D341Med (cell line): Measurements from ENCODE around the gene BCAR1.
"Not testable (repeated sequence)": the region's sequence is repeated elsewhere in the genome, so short reads cannot be mapped to it uniquely, and the experiment has no call there.

Source experiments
- DNase-seq: peaks from one replicate; pipeline ENCODE4 v3.0.0; 2012; ENCODE audit warnings: low spot score

BCAR1 gene, protein sequence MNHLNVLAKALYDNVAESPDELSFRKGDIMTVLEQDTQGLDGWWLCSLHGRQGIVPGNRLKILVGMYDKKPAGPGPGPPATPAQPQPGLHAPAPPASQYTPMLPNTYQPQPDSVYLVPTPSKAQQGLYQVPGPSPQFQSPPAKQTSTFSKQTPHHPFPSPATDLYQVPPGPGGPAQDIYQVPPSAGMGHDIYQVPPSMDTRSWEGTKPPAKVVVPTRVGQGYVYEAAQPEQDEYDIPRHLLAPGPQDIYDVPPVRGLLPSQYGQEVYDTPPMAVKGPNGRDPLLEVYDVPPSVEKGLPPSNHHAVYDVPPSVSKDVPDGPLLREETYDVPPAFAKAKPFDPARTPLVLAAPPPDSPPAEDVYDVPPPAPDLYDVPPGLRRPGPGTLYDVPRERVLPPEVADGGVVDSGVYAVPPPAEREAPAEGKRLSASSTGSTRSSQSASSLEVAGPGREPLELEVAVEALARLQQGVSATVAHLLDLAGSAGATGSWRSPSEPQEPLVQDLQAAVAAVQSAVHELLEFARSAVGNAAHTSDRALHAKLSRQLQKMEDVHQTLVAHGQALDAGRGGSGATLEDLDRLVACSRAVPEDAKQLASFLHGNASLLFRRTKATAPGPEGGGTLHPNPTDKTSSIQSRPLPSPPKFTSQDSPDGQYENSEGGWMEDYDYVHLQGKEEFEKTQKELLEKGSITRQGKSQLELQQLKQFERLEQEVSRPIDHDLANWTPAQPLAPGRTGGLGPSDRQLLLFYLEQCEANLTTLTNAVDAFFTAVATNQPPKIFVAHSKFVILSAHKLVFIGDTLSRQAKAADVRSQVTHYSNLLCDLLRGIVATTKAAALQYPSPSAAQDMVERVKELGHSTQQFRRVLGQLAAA

DNA sequence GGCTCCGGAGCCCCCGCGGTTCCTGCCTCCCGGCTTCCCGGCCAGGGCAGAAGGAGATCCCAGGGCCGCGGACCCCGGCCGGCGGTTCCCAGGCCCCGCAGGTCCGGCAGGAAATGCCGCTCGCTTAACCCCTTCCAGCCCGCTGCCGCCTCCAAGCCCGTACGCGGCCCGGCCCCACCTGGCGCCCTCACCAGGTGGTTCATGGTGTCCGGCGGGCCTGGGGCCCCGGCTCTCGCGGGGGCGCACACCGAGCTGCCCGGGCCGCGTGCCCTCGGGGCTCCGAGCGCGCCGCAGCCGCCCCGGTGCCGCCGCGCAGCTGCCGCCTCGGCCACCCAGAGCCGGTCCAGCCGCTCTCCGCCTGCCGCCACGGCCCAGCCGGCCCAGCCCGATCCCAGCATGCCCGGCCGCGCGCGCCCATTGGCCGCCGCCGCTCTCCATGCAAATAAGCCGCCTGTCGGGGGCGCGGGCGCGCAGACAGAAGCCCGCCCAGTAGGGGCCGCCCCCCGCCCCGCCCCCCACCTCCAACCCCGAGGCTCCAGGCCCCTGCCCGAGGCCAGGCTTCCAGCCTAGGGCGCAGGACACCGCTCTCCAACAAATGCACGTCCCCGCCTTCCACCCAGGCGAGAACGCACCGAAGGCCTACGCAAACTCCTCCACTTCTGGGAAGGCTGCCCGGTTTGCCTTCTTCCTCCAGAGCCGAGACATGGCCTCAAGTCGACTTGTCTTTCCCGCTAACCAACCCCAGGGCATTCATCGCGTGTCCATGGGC lies at the start of gene BCAR1:
Gene BCAR1, minus strand, starts transcription at position 345 of the 769 bp plus-strand sequence. Its CDS starts 142 bp downstream, at position 203.
- DNase-seq = peak; percentile 94

DNA sequence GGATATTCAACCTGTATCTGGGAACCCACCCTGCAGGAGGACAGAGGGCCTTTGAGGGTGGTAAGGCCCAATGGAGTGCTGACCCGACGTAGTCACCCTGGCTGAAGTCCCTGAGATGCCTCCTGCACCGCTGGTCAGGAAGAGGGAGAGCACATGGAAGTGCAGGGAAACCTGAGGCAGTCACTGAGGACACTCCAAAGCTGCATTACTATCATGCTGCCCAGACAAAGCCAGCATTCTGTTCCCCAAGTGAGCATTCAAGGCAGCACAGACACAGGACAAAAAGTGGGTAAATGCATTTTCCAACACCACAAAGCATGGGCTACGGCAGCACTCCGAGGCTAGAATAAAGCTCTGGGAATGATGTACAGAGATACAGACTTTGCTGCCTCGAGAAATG lies 46.8 kb upstream of the BCAR1 start:
- DNase-seq = no peak

DNA sequence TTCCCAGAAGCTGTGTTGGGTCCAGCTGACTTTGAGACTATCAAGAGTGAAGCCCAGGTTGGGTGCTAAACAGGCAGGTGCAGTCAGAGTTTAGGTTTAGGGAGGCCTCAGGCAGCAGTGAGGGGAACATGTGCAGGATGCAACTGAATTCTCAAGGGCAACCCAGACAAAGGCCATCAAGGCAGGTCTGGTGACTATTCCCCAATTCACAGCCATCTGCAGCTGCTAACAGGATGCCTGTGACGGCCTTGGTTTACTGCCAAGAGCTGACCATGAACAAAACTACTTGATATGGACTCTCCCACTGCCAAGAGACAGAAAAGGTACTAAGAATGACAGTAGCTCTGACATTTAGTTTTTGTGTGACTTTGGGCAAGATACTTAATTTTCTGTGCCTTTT lies 45.2 kb upstream of the BCAR1 start:
- no peak for DNase-seq

DNA sequence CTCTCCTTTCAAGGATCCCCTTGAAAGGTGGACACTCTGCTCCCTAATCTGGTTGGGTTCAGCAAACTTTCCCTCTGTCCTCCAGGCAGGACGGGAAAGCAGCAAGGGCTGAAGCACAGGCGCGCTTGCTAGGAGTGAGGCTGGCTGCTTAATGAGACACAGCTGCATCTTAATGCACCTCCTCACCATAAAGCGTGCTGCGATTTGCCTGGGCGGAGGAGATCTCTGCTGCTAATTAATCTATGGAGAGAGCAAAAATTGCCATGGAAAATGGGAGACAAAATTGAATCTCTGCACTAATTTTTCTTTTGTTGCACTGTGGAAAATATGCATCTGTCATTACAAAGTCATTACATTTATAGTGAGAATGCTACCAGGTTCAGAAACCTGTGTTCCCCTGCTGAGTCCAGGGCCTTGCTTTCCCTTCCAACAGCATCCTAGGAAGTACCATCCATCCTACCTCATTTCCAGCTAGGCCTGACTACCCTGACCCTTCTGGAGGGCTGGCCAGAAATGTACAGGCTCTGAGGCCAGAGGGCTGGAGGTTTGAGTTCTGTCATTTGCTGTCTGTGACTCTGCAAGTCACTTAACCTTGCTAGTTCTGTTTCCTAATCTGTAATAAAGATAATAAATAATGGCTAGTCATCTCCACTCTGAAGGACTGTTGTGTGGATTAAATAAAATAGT lies 43.5 kb upstream of the BCAR1 start:
- no peak for DNase-seq

DNA sequence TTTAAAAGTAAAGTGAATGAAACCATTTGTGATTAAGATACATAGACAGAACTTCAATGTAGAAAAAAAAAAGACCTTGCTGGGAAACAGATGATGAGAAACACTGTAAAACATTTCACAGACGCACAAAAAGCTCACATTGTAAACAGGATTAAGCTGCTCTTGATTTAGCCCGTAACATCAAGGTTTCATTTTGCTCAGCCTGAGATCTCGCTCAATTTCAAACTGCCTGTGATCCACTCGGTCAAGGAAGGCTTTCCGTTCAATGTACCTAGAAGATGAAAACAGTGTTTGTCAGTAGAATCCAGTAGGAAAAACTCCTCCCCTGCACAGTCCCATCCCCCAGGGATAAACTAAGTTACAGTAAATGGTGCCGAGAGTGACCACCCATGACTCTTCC lies 42.3 kb upstream of the BCAR1 start:
- no peak for DNase-seq

DNA sequence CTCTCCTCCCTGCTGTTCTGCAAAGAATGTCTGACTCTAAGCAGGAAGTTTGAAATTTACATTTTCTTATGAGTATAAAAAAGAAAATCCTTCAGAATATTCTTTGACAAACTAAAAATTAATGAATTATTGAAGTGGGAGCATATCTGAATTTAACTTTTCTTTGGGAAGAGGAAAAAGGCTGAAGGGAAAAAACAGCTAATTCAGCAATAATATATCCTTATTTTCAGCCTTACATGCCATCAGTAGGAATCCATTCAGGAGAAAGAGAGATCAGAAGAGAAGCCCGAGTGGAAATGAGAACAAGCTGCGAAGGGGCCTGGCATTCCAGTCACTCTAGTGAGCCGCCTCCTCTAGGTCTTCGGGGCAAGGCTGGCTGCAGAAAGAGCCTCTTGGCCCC lies 41.7 kb upstream of the BCAR1 start:
- no peak for DNase-seq

DNA sequence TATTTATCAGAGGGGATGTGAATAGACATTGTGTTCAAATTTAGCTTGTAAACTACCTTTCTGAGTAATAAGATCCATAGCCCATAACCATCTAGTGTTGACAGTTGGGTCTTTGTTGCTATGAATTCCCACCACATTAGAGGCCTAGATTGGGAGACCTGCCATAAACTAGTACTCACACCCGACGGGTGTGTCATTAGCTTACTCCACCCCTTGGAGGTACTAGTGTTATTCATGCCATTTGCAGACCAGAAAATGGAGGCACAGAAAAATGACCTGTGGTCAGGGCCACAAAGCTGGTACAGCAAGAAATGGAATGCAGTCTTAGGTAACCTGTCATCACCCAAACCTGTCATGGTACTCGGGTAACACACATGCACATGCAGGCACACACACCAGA lies 41.3 kb upstream of the BCAR1 start:
- DNase-seq = no peak

DNA sequence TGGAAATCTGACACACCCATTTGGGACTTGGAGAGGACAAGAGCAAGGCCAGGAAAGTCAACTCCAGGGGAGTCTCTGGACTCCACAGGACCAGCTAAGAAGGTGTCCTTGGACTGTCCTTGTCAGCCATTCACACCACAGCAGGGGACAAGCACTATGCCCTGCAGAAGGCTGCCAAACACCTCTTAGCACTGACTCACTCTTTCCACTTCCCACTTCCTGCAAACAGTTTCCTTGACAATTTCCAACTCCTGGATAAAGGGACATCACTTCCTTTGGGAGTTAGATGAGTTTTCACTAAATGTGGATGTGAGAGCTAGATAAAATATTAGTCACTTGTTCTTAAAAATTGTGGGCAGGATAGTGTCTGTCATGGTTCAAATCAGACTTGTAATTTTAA lies 37.8 kb upstream of the BCAR1 start:
- DNase-seq = no peak

DNA sequence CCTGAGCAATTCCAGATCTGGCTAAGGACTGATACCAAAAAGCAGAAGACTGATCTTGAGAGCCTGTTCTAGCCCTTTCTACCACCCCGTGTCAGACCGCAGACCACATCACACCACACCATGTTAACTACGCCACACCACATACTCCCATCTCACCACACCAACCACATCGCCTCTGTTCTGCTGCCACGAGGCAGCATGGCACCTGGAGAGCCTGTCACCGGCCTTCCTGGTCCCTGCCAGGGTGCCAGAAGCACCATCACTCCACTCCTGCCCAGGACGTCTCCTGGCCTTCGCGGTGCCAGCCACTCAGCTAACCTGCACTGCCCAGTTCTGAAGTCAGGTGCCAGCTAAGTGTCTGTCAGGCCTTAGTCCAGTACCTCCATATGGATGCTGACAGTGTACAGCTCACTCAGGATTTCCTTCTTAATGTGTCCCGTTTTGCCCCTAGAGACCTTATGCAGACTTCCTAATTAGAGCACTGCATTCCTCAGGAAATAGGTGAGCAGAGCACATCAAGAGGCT lies 37.2 kb upstream of the BCAR1 start:
- DNase-seq = no peak

DNA sequence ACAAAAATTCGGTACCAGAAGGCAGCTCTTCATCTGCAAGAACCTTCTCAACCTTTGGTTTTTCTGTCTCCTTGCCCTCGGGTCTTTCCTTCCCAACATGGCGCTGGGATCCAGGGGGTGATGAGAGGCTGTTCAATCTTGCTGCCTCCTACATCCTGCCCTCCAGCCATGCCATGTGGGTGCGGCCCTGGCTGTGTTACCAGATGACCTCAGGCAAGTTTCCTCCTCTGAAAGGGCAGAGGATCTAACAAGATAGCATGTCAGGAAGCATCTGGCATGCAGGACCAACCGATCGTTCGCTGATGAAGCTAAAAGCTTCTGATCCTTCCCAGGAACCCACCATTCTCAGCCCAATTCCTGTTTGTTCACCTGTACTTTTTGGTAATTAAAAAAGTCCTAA lies 36.8 kb upstream of the BCAR1 start:
- no peak for DNase-seq

DNA sequence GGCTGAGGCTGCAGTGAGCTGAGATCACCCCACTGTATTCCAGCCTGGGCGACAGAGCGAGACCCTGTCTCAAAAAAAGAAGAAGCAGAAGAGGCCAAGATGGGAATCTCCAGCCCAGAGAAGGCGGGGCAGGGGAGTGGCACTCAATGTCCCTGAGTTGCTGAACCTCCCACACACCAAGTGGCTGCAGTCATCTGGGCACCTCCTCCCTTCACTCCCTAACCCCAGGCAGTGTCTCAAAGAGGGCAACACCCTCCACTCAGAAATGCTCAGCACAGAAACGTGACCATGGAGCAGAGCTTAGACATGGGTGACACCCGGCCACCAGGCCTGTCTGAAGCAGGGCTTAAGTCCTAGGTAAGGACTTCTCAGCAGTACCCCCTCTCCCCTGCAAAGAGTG lies 36.3 kb upstream of the BCAR1 start:
- DNase-seq = no peak

DNA sequence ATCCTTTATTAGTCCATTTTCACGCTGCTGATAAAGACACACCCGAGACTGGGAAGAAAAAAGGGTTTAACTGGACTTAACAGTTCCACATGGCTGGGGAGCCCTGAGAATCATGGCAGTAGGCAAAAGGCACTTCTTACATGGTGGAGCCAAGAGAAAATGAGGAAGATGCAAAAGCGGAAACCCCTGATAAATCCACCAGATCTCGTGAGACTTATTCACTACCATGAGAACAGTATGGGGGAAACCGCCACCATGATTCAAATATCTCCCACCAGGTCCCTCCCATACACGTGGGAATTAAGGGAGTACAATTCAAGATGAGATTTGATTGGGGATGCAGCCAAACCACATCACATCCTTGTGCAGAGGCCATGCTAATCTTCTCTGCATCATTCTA lies 35.0 kb upstream of the BCAR1 start:
- DNase-seq = no peak

DNA sequence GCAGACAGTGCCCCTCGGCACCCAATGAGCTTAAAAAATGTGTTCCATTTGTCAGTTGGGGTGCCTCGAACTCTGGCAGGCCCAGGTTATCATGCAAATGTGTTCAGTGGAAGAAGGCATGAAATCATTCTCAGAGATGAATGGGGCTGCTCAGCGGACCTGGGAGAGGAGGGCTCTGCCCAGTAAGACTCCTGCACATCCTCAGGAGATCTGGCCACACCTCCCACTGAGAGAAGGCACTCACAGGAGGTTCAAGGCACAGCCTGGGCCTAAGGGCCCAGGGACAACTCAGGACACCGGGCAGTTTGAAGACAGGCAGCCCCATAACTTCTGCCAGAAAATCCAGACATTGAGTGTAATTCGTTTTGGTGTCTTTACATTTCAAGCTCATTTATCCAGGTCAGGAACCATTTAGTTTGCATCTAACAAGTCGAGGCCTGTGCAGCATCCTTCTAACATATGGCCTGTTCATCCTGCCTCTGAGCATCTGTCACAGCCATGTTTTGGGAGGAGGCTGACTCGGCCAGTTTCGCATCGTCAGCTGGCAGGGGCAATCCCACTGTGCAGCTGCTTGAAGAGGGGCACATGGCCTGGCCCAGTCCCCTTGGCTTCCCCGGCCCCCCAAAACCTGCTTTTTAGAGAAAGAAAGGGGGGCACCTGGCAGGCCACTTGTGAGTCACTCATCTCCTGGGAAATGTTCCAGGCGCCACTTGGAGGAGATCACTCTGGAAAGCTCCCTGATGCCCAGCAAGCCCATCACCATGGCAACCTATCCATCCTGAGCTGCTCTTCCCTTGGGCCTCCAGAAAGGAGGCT lies 31.2 kb upstream of the BCAR1 start:
- DNase-seq = peak; percentile 77

DNA sequence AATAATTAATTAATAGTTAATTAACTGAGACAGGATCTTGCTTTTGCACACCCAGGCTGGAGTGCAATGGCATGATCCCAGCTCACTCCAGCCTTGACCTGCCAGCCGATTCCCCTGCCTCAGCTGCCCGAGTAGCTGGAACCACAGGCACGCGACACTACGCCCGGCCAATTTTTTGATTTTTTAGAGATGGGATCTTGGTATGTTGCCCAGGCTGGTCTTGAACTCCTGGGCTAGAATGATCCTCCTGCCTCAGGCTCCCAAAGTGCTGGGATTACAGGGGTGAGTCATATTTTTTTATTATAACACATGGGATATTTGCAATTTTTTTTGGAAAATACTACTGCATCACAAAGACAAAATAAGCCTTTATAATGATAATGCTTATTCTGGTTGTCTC lies 30.4 kb upstream of the BCAR1 start:
- DNase-seq = no peak

DNA sequence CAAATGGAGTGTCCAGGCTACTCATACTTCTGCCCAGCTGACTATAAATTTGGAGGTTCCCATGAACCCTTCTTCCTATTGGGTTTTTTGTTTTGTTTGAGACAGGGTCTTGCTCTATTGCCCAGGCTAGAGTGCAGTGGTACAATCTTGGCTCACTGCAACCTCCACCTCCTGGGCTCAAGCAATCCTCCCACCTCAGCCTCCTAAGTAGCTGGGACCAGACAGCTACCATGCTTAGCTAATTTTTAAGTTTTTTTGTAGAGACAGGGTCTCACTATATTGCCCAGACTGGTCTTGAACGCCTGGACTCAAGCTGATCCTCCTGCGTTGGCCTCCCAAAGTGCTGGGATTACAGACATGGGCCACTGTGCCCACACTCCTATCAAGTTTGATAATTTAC lies 29.6 kb upstream of the BCAR1 start:
- DNase-seq = not testable (repeated sequence)

DNA sequence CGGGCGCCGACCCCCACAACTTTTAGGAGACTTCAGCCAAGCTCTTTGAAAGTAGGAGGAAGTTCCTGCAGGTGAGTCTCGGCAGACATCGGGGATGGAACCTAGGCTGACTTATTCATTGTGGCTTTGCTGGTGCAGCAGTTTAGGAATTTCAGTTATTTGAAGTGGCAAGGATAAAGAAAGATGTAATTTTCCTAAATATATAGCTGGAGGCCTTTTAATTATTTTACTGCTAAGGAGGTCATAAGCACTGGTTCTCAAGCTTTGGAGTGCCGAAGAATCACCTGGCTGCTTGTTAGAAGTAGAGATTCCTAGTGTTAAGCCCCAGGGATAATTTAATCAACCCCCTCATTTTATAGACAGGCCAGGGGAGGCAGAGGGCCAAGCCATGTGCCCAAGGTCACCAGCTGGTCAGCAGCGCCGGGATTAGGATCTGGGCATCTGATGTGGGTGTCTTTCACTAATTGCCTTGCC lies 28.9 kb upstream of the BCAR1 start:
- DNase-seq = no peak

DNA sequence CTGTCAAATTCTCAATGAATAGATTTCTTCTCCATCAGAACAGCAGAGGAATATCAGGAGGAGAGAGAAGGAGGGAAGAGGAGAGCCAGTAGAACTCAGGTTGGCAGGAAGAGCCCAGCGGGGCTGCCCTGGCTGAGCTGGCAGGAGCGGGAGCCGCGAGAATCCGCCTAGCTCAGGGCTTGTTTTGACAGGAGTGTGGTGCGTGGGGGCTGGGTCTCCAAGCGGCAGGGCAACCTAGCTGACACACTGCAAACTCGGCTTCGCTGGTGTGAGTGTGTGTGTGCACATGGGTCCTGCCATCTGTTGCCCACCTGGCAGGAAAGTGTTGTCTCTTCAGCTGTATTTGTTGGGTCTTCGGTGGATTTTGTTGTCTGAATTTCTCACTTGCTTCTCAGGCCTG lies 27.9 kb upstream of the BCAR1 start:
- DNase-seq = peak; percentile 56

DNA sequence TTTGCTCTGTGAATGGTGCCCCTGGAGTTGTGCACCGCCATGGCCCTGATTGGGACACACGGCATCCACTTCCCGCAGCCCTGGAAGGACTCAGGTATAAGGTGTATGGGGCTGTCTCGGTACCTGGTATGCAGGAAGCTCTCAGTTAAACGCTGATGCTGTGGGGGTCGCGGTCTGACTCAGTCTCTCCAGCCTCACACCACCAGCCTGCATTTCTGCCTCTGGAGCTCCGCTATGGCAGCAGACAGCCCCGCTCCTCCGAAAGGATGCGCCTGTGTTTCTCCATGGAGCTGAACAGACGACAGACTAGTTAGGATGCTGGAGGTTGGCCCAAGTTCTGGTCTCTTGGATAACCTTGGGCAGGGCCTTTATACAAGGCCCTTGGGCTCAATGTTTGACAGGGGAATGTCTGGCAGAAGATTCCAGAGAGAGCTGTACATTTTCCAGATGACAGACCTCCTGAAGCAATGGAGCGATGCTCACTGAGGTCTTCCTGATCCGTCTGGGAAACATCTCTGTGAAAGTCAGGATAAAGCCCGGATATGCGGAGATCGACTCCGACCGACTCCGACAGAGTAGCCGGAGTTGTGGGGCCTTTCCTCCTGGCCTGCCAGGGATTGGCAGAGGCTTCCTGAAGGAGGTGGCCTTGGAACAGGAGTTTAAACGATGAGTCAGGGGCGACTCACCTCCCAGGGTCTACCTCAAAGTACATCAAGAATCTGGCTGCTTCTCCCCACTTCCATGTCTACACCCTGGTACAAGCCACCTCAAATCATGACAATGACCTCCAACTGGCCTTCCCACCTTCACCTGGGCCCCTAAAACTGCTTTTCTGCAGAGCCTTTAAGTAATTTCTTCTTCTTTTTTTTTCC lies 21.9 kb upstream of the BCAR1 start:
- no peak for DNase-seq

DNA sequence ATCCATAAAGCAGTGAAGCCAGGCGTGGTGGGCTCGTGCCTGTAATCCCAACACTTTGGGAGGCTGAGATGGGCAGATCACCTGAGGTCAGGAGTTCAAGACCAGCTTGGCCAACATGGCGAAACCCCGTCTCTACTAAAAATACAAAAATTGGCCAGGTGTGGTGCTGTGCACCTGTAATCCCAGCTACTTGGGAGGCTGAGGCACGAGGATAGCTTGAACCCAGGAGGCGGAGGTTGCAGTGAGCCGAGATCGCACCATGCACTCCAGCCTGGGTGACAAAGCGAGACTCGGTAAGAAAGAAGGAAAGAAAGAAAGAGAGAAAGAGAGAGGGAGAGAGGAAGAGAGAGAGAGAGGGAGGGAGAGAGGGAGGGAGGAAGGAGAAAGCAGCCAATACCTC lies 21.2 kb upstream of the BCAR1 start:
- not testable (repeated sequence) for DNase-seq

DNA sequence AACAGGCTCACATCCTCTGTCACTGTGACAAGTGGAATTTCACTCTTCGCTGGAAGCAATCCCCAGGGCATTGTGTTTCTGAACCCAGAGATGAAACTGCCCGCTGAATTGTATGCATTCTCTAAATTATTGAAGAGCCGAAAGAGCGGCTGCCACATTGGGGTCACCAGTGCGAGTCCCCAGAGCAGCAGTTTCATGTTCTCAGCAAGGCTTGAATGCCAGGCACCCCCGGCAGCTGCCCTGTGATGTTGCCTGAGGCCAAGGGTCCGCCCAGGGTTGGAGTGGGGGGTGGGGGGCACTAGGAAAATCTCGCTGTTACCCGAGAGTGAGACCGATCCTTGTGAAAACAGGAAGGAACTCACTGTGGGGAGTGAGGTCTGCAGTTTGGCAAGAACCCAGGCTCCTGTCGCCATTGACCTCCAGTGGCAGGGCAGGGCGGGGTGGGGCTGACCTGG lies 20.7 kb upstream of the BCAR1 start:
- DNase-seq = no peak
